NCI-H2196 (cell line): ENCODE measurements around the gene UBQLN1.
"Not testable (repeated sequence)": the region's sequence is repeated elsewhere in the genome, so short reads cannot be mapped to it uniquely, and the experiment has no call there.

ENCODE experiments used
- DNase-seq: peaks from one replicate; lab custom pipeline; 2025; ENCODE audit not compliant: unreplicated experiment; lab: John Stamatoyannopoulos, UW

UBQLN1 gene

DNA sequence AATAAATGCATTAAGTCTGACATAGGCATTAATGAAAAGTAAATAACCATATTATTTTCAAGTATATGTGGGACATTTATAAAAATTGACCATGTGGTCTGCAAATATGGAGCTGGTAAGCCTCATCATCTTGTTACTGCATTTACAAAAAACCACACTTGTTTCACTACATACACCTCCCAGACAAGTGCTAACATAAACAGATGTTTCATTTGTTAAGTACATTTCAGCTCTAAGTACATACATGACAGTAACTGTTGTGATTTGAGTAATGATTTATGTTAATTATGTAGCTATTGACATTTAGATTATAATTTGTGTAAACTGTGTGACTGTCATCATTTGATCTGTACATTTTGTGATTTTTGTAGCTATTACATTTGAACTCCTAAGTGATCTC, 70.9 kb downstream of the UBQLN1 start:
- no peak for DNase-seq

GRCh38 chr9:83633676-83634075, 74.1 kb downstream of the UBQLN1 start:
- DNase-seq = no peak

DNA sequence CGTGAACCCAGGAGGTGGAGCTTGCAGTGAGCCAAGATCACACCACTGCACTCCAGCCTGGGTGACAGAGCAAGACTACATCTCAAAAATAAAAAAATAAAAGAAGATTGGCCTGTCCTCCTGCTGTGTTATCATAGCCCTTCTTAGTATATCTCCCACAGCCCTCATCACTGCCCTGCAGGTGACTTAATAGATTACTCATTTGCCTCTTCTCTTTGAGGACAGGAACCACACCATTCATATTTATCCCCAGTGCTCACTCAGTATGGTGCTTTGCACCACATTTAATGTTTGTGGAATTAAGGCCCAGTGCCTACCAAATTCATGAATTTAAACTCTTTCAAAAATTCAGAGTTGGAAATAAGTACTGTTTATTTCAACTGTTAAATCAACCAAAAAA, 74.5 kb downstream of the UBQLN1 start:
- no peak for DNase-seq

- DNase-seq = no peak
Observed at GRCh38 chr9:83630938-83631457, 76.8 kb downstream of the UBQLN1 start.

GRCh38 chr9:83629433-83630104, 78.2 kb downstream of the UBQLN1 start:
- DNase-seq = no peak

- DNase-seq = no peak
Observed at GRCh38 chr9:83628540-83628939, 79.2 kb downstream of the UBQLN1 start.

DNA sequence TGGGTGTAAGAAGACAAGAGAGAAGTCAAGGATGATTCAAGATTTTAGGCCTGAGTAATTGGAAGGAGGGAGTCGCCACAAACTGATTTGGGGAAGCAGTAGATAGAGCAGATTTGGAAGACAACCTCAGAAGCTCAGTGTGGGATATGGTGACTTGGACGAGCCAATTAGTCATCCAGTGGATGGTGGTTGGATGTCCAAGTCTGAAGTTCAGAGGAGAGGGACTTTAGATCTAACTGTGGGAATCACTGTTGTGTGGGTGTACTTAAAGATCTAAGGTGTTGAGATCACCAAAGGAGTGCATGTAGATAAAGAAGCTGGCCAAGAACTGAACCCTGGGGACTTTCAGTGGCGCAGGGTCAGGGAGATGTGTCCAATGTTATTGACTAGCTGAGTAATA, 82.6 kb downstream of the UBQLN1 start:
- no peak for DNase-seq

DNA sequence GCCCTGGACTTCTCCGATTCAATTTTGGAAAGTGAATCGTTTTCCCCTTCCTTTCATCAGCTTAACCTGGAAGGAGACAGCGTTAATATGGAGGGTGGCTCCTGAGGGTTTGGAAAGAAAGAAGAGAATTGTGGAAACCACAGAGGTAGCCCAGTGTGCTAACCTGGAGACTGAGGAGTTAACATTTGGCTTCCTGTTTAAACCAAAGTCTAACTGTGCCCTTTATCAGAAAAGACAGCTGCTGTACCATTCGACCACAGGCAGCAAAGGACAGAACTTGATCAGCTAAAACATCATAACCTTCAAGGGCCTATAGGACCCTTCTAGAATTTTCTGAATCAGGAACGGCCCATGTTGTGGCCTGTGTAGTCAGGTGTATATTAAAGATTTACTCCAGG, 84.1 kb downstream of the UBQLN1 start:
- DNase-seq = no peak

GRCh38 chr9:83622939-83623678, 84.6 kb downstream of the UBQLN1 start, which contains the start of gene IDNK:
IDNK (plus strand) TSS chr9:83623143; CDS start chr9:83623172, 29 bp downstream.
- DNase-seq = peak; percentile 82

DNA sequence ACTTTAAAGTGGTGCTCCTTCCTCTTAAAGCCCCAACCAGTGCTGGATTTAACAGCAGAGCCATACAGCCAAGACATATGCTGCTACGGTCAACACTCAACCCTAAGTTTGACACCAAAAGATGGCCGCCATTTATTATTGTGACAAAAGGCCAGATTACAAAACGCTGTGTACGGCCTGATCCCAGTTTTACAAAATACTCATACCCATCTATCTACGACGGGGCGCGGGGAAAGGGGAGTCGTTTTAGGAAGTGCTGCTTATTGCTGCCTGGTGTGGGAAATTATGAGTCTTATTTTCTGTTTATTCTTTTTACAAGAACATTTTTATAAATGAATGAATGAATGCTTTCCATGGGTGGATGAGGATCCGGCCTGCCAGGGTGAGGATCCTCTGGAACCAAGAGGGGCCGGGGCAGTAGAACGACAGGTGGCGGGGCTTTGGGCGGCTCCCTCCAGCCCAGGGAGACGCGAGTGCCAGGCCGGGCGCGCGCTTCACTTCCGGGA, 85.3 kb downstream of the UBQLN1 start:
- no peak for DNase-seq

DNA sequence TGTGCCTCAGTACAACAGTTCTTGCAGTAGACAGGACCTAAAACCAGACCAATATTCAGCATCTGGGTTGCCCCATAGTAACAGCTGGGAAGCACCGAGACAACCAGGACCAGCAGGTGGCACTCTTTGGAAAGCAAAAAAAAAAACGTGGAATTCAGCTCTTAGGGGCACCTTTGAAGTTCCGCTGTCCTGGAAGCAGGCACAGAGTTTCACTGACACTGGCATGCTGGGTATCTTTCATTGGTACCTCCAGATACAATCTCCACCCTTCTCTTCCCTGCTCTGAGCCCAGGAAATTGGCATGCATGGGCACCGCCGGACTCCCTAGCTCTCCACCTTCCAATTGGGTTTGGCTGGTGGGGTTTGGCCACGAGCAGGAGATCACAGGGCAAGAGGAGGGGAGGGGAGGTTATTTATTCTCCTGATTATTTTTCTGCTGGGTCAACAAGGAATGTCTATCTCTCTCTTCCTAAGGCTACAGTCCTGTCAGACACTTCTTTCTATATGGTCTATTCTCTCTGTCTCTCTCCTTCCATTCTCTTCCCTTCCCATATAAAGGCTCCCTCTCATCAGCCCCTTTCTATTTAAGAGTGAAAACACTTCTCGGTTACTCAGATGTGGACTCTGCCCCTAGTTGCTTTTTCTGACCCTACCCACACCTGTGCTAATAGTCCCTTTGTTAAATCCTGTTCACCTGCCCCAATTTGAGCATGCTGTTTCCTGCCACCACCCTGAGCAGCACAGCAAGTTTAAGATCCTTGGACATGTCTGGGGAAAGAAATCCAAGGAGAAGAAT, 86.7 kb downstream of the UBQLN1 start:
- DNase-seq = no peak

GRCh38 chr9:83617299-83617698, 90.5 kb downstream of the UBQLN1 start:
- no peak for DNase-seq

GRCh38 chr9:83613298-83613697, 94.5 kb downstream of the UBQLN1 start:
- not testable (repeated sequence) for DNase-seq
